ENCODE data around the gene NOB1.
"Not testable (repeated sequence)": the region's sequence is repeated elsewhere in the genome, so short reads cannot be mapped to it uniquely, and the experiment has no call there.

NOB1 gene

GRCh38 chr16:69757375-69757774 is 2.6 kb upstream of the NOB1 start:
- DNase-seq: not testable (repeated sequence)

- DNase-seq: no peak
Observed at GRCh38 chr16:69756705-69757104, 2.0 kb upstream of the NOB1 start.

GRCh38 chr16:69754143-69754468 is 620 bp downstream of the NOB1 start:
- no peak for DNase-seq

- DNase-seq: no peak
Observed at GRCh38 chr16:69748694-69749345, 5.9 kb downstream of the NOB1 start.

GRCh38 chr16:69747115-69747514 is 7.6 kb downstream of the NOB1 start:
- no peak for DNase-seq

- DNase-seq: no peak
Observed at GRCh38 chr16:69745959-69746358, 8.8 kb downstream of the NOB1 start.

GRCh38 chr16:69745232-69745612 is 9.5 kb downstream of the NOB1 start:
- no peak for DNase-seq

GRCh38 chr16:69744363-69745231 is 10.1 kb downstream of the NOB1 start:
- DNase-seq: no peak

- DNase-seq: no peak
Observed at GRCh38 chr16:69741951-69742904, 12.5 kb downstream of the NOB1 start.

GRCh38 chr16:69741519-69741918 is 13.2 kb downstream of the NOB1 start:
- no peak for DNase-seq

- no peak for DNase-seq
Observed at GRCh38 chr16:69732101-69732500, 22.6 kb downstream of the NOB1 start.

GRCh38 chr16:69731280-69731679 is 23.4 kb downstream of the NOB1 start:
- DNase-seq: not testable (repeated sequence)

- not testable (repeated sequence) for DNase-seq
Observed at GRCh38 chr16:69729030-69729429, 25.7 kb downstream of the NOB1 start.

GRCh38 chr16:69727916-69728270 is 26.8 kb downstream of the NOB1 start:
- no peak for DNase-seq

GRCh38 chr16:69726313-69727060 is 28.2 kb downstream of the NOB1 start, which contains the start of gene NQO1:
NQO1 (minus strand) TSS chr16:69726560; CDS start chr16:69726439, 121 bp downstream.
- peak; percentile 89 for DNase-seq

- DNase-seq: no peak
Observed at GRCh38 chr16:69725480-69726312, 29.0 kb downstream of the NOB1 start.

- no peak for DNase-seq
Observed at GRCh38 chr16:69724981-69725479, 29.7 kb downstream of the NOB1 start.

GRCh38 chr16:69724414-69724873 is 30.3 kb downstream of the NOB1 start:
- no peak for DNase-seq

- DNase-seq: no peak
Observed at GRCh38 chr16:69721441-69721957, 33.2 kb downstream of the NOB1 start.

- DNase-seq: no peak
Observed at GRCh38 chr16:69720822-69721430, 33.8 kb downstream of the NOB1 start.

Measured in activated naive CD4-positive, alpha-beta T cell treated with Interleukin-2 at 50 U/mL for 16 hours (primary cell).